ENCODE measurements around the gene DYNC1LI1. TPM values are rescaled to one million over a fixed set of nuclear protein-coding genes. Genes with fewer than 3 reads are reported as not detected.

Gene DYNC1LI1
- total RNA-seq, 1 donor from 2014 or later: 69.2 TPM

GRCh38 chr3:32487781-32488473 is 82.7 kb downstream of the DYNC1LI1 start:
- no peaks in the 10 kb centered on the region for H3K27me3 Mint-ChIP-seq (ENCODE audit: low read depth)
- peaks cover 14% of the 10 kb centered on the region for H3K4me1 Mint-ChIP-seq (ENCODE audit: low read depth)
- TF ChIP-seq CTCF (IDR thresholded peaks at IDR 0.05): no peak
- H3K9me3 Mint-ChIP-seq (ENCODE audit: low read depth): no peaks in the 10 kb centered on the region
- no peak for DNase-seq (ENCODE audit: low spot score)
- H3K27ac Mint-ChIP-seq (ENCODE audit: unreplicated experiment): peak overlapping the region; percentile 51
- no peak overlapping the region for H3K4me3 Mint-ChIP-seq (ENCODE audit: unreplicated experiment)
- peaks cover 9% of the 10 kb centered on the region for H3K36me3 Mint-ChIP-seq (ENCODE audit: low read depth)

GRCh38 chr3:32484436-32484835 is 86.2 kb downstream of the DYNC1LI1 start:
- Mint-ChIP-seq H3K27me3 (ENCODE audit: low read depth) (no peaks in the 10 kb centered on the region), H3K36me3 (ENCODE audit: low read depth) (peaks cover 19% of the 10 kb centered on the region), H3K27ac (ENCODE audit: unreplicated experiment) (no peak overlapping the region), H3K9me3 (ENCODE audit: low read depth) (no peaks in the 10 kb centered on the region), H3K4me3 (ENCODE audit: unreplicated experiment) (no peak overlapping the region), H3K4me1 (ENCODE audit: low read depth) (peaks cover 22% of the 10 kb centered on the region)
- TF ChIP-seq CTCF (IDR thresholded peaks at IDR 0.05): no peak
- no peak for DNase-seq (ENCODE audit: low spot score)

- H3K9me3 Mint-ChIP-seq (ENCODE audit: low read depth): no peaks in the 10 kb centered on the region
- peaks cover 20% of the 10 kb centered on the region for H3K36me3 Mint-ChIP-seq (ENCODE audit: low read depth)
- no peak overlapping the region for H3K27ac Mint-ChIP-seq (ENCODE audit: unreplicated experiment)
- DNase-seq (ENCODE audit: low spot score): no peak
- H3K4me3 Mint-ChIP-seq (ENCODE audit: unreplicated experiment): no peak overlapping the region
- no peaks in the 10 kb centered on the region for H3K27me3 Mint-ChIP-seq (ENCODE audit: low read depth)
- no peak for TF ChIP-seq CTCF (IDR thresholded peaks at IDR 0.05)
- H3K4me1 Mint-ChIP-seq (ENCODE audit: low read depth): peaks cover 22% of the 10 kb centered on the region
These were observed 86.9 kb downstream of the DYNC1LI1 start for GRCh38 chr3:32483772-32484171.

DNA sequence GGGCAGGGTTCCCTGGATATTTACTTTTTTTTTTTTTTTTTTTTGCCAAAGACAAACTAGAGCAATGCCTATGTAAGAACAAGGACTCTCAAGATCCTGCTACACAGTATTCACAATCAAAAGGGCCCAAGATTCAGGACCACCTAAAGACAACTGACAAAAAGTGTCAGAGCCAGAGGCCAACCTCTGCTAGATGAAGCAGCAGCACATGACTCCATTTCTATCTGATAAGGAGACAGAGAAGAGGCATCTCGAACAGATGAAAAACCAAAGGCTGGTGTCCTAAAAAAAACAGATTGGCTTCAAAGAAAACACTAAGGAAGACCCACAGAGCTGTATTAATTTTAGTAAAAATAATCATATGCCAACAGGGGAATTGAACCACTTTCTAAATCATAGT is 88.0 kb downstream of the DYNC1LI1 start:
- Mint-ChIP-seq H3K27ac (ENCODE audit: unreplicated experiment) (no peak overlapping the region), H3K9me3 (ENCODE audit: low read depth) (no peaks in the 10 kb centered on the region), H3K4me1 (ENCODE audit: low read depth) (peaks cover 12% of the 10 kb centered on the region), H3K4me3 (ENCODE audit: unreplicated experiment) (no peak overlapping the region), H3K27me3 (ENCODE audit: low read depth) (no peaks in the 10 kb centered on the region), H3K36me3 (ENCODE audit: low read depth) (peaks cover 20% of the 10 kb centered on the region)
- TF ChIP-seq CTCF (IDR thresholded peaks at IDR 0.05): no peak
- no peak for DNase-seq (ENCODE audit: low spot score)

DNA sequence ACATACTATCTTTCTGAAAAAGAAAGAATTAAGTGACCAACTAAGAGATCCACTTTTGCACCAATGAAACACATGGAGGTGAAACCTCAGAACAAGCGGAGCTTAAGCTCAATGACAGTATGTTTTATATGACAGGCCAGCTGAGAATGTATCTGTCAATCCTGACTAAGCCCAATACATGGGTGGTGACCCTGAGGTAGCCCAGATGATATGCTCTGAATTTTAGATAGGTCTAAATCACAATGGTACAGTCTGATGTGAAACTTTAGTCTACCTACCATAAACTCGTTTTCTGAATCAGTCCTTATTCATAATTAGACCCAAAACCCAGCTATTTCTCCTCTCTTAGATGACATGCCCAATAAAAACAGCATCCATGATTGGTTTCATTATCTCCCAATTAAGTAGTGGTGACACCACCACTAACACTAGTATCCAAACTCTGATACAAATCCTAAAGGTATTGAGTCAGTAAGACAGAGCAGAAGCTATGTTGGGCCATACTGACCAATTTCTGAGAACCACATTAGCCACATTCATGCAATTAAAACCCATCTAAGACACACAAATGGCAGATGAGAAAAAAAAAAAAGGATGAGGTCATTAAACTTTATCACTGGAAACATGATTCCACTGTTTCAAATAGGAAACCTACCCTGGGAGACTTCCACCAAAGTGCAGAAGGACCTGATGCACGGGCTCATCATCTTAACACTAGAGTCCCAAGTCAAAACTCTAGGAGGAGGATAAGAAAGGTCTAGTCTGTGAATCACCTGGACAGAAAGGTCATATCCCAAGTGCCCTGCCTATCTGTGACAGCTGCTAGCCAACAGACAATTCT is 88.6 kb downstream of the DYNC1LI1 start:
- Mint-ChIP-seq H3K27me3 (ENCODE audit: low read depth) (no peaks in the 10 kb centered on the region), H3K27ac (ENCODE audit: unreplicated experiment) (no peak overlapping the region), H3K36me3 (ENCODE audit: low read depth) (peaks cover 20% of the 10 kb centered on the region), H3K4me1 (ENCODE audit: low read depth) (peaks cover 8% of the 10 kb centered on the region), H3K9me3 (ENCODE audit: low read depth) (no peaks in the 10 kb centered on the region), H3K4me3 (ENCODE audit: unreplicated experiment) (no peak overlapping the region)
- TF ChIP-seq CTCF (IDR thresholded peaks at IDR 0.05): no peak
- DNase-seq (ENCODE audit: low spot score): no peak

Data from chondrocyte (in vitro differentiated cells).